Medulla oblongata (tissue), 1 donor: ENCODE results near the gene COL25A1.

ENCODE experiments used
- DNase-seq: peaks from one replicate; pipeline ENCODE4 v3.0.0-alpha.2; 2015; ENCODE audit errors: extremely low spot score

The COL25A1 gene

GRCh38 chr4:109214622-109215301 lies 87.7 kb downstream of the COL25A1 start:
- no peak for DNase-seq

GRCh38 chr4:109213056-109213455 lies 89.4 kb downstream of the COL25A1 start:
- no peak for DNase-seq

- DNase-seq = no peak
Measured at GRCh38 chr4:109211671-109212070, 90.8 kb downstream of the COL25A1 start.

- no peak for DNase-seq
Measured at GRCh38 chr4:109209647-109210046, 92.8 kb downstream of the COL25A1 start.

GRCh38 chr4:109207898-109208297 lies 94.6 kb downstream of the COL25A1 start:
- DNase-seq = no peak

GRCh38 chr4:109207061-109207460 lies 95.4 kb downstream of the COL25A1 start:
- DNase-seq = no peak

GRCh38 chr4:109206620-109207019 lies 95.8 kb downstream of the COL25A1 start:
- no peak for DNase-seq

GRCh38 chr4:109205186-109205585 lies 97.3 kb downstream of the COL25A1 start:
- no peak for DNase-seq

GRCh38 chr4:109199585-109199984 lies 102.9 kb downstream of the COL25A1 start:
- DNase-seq = no peak

- DNase-seq = no peak
Measured at GRCh38 chr4:109195646-109196045, 106.8 kb downstream of the COL25A1 start.

- DNase-seq = no peak
Measured at GRCh38 chr4:109191216-109191615, 111.2 kb downstream of the COL25A1 start.

- DNase-seq = no peak
Measured at GRCh38 chr4:109186458-109186945, 116.0 kb downstream of the COL25A1 start.

GRCh38 chr4:109185951-109186350 lies 116.5 kb downstream of the COL25A1 start:
- no peak for DNase-seq

- no peak for DNase-seq
Measured at GRCh38 chr4:109185548-109185947, 116.9 kb downstream of the COL25A1 start.

GRCh38 chr4:109184491-109184961 lies 117.9 kb downstream of the COL25A1 start:
- DNase-seq = peak; percentile 6

- no peak for DNase-seq
Measured at GRCh38 chr4:109183931-109184490, 118.4 kb downstream of the COL25A1 start.

- DNase-seq = no peak
Measured at GRCh38 chr4:109182696-109183095, 119.8 kb downstream of the COL25A1 start.

- no peak for DNase-seq
Measured at GRCh38 chr4:109179061-109179460, 123.4 kb downstream of the COL25A1 start.

- DNase-seq = peak; percentile 5
Measured at GRCh38 chr4:109177096-109177810, 125.2 kb downstream of the COL25A1 start.

- no peak for DNase-seq
Measured at GRCh38 chr4:109174224-109174953, 128.1 kb downstream of the COL25A1 start.

- no peak for DNase-seq
Measured at GRCh38 chr4:109172301-109172700, 130.2 kb downstream of the COL25A1 start.

GRCh38 chr4:109171070-109171469 lies 131.4 kb downstream of the COL25A1 start:
- no peak for DNase-seq
